Measurements from ENCODE around the gene CTAG1B.
"Not testable (repeated sequence)": the region's sequence is repeated elsewhere in the genome, so short reads cannot be mapped to it uniquely, and the experiment has no call there.

Gene CTAG1B

DNA sequence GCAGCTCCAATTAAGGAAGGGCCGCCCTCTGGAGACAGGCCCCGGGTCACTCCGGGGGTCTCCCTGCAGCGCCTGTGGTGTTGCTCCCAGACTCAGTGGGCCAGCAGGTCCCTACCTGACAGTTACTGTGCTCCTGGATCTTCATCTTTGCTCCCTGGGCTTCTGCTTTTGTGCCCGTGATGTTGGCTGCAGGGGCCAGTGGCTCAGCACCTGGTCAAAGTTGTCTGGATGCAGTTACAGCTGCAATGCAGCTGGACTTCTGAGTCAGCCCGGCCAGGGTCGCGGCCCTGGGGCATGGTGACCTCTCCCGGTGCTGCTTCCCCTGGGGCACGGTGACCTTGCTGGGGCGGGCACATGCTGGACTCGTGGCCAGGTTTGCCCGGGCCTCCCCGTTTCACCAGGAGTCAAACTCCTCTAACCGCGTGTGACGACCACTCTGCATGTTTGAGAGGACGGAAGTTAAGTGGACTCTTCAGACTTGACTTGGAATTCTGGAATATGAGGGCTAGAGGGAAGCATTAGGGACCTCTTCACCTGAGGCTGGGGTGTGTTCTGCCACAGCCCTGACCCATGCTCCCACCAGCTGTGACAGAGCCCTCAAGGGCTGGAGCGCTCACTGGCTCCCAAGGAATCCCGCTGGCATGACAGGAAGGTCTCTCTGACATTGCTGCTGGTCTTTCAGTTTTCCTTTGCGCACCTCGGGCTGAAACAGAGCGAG lies 30.6 kb upstream of the CTAG1B start:
- H3K4me3 ChIP-seq (ENCODE audit: low read depth, low read length), result no peak overlapping the region
- TF ChIP-seq, protein P1, sequence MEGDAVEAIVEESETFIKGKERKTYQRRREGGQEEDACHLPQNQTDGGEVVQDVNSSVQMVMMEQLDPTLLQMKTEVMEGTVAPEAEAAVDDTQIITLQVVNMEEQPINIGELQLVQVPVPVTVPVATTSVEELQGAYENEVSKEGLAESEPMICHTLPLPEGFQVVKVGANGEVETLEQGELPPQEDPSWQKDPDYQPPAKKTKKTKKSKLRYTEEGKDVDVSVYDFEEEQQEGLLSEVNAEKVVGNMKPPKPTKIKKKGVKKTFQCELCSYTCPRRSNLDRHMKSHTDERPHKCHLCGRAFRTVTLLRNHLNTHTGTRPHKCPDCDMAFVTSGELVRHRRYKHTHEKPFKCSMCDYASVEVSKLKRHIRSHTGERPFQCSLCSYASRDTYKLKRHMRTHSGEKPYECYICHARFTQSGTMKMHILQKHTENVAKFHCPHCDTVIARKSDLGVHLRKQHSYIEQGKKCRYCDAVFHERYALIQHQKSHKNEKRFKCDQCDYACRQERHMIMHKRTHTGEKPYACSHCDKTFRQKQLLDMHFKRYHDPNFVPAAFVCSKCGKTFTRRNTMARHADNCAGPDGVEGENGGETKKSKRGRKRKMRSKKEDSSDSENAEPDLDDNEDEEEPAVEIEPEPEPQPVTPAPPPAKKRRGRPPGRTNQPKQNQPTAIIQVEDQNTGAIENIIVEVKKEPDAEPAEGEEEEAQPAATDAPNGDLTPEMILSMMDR (IDR thresholded peaks at IDR 0.05; ENCODE audit: borderline replicate concordance, insufficient read depth, low read depth, low read length), result no peak

DNA sequence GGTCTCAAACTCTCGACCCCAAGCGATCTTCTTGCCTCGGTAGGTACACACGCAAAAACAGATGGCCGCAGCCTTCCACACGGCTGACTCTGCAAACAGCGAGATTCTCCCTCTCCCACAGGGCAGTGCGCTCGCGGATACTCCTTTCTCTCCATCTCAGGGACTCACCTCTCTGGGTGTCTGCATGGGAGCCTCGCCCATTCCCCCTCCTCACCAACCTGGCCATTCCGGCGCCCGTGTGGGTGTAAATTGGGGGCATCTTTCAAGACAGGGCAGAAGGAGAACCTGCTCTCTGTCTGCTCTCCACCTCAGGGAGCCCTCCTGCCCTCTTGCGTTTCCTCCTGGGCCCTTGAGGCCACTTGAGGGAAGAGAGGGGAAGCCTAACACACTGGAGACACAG lies 29.8 kb upstream of the CTAG1B start:
- TF ChIP-seq, protein P1 (IDR thresholded peaks at IDR 0.05; ENCODE audit: borderline replicate concordance, insufficient read depth, low read depth, low read length), result no peak
- H3K4me3 ChIP-seq (ENCODE audit: low read depth, low read length), result no peak overlapping the region

DNA sequence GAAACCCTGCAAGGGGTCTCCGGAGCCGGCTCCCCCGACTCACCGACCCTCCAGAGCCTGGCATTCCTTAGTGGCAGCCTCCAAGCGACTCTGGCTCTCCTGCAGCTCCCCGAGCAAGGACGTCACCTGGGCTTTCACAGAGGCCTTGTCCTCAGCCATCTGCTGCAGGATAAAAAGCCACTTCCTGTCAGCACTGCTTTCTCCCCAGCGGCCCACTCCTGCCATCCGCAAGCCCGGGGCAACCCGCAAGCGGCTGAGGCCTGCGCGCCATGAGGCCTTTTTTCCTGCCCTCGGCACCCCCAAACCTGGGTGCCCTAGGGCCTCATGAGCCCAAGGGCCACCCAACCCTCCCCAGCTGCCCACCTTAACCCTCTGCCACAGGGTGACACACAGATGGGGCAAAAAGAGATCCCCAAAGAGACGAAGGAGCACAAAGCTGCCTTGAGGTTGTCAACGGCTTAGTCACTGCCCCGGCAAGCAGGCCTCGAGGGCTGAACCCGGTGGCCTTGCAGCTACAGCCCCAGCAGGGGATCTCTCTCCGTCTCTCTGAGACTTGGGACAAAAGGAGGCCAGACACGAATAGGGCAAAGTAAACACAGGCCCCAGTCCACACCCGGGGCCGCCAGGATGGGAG lies 26.8 kb upstream of the CTAG1B start:
- not testable (repeated sequence) for H3K4me3 ChIP-seq (ENCODE audit: low read depth, low read length)

DNA sequence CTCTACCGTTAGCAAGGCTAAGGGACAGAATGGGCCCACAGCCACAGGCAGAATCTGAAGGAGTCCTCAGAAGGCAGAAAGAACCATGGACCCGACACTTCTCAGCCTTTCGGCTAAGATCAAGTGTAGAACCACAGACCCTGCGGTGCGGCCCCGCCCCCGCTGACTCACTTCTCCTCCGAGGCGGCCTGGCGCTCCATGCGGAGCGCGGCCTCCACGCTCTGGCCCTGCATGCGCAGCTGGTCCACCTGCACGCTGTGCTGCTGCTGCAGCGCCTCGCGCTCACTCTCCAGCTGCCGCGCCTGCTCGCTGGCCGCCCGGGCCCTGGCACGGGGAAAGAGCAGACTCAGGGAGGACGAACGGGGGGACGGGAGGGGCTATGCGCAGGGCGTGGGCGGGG lies 24.6 kb upstream of the CTAG1B start:
- not testable (repeated sequence) for H3K4me3 ChIP-seq (ENCODE audit: low read depth, low read length)

DNA sequence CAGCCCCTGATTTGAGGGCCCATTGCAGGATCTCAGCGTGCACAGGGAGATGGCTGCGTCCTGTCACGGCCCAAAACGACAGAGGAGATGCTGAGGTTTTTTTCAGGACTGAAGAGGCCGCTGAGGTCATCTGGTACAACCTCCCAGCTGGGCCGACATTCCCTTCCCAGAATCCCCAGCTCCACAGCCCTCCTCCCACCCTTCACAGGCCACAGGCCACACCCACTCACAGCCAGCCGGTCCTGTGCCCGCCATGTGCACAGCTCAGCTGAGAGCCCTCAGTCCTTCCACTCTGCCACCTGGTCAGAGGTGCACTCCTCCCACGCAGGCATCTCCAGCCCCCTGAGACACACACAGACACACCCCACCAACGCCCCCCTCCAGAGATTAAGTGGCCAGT lies 22.7 kb upstream of the CTAG1B start:
- H3K4me3 ChIP-seq (ENCODE audit: low read depth, low read length), result not testable (repeated sequence)

DNA sequence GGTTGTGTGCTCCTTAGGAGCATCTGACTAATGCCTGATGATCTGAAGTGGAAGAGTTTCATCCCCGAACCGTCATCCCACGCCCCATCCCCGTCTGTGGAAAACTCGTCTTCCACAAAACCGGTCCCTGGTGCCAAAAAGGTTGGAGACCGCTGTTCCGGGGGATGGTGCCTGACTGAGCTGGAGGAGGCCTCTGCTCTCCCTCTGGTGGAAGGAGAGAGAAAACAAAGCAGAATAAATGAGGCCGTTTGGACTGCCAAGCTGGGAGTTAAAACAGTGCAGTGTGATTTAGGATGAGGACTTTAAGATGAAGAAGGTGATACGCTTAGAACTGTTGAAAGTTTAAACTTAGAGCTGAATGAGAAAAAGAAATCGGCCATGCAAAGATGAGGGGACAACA lies 14.6 kb upstream of the CTAG1B start:
- not testable (repeated sequence) for H3K4me3 ChIP-seq (ENCODE audit: low read depth, low read length)

DNA sequence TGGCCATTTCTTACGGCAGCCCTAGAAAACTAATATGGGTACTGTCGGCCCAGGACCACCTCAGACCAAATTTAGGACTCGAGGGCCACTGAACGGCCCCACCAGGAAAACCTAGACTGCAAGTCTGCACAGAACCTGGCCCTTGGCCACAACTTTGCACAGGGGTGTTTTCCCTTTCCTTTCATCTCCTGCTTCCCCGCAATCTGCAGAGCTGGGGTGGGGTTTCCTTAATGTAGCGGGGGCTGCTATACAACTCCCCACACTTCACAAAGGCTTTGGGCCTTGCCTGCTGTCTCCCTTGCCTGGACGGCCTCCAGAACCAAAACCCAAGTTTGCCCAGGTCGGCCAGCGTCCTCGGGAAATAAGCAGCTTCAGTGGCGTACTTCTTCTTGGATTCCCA lies 11.9 kb upstream of the CTAG1B start:
- not testable (repeated sequence) for H3K4me3 ChIP-seq (ENCODE audit: low read depth, low read length)

DNA sequence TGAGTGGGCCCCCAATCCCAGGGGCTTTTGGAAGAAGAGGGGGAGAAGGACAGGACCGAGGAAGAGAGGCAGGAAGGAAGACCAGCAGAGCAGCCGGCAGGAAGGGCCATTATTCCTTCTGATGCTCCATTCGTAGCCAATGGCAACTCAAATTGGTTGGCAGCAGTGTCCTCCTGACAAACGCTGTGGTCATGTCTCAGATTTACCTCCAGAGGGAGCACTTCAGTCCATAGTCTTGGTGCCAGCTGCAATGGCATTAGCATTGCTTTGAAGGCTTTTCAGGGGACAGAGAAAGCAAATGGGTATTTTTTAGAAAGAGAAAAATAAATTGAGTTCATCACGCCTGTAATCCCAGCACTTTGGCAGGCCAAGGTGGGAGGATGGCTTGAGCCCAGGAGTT lies 9.9 kb upstream of the CTAG1B start:
- not testable (repeated sequence) for H3K4me3 ChIP-seq (ENCODE audit: low read depth, low read length)

DNA sequence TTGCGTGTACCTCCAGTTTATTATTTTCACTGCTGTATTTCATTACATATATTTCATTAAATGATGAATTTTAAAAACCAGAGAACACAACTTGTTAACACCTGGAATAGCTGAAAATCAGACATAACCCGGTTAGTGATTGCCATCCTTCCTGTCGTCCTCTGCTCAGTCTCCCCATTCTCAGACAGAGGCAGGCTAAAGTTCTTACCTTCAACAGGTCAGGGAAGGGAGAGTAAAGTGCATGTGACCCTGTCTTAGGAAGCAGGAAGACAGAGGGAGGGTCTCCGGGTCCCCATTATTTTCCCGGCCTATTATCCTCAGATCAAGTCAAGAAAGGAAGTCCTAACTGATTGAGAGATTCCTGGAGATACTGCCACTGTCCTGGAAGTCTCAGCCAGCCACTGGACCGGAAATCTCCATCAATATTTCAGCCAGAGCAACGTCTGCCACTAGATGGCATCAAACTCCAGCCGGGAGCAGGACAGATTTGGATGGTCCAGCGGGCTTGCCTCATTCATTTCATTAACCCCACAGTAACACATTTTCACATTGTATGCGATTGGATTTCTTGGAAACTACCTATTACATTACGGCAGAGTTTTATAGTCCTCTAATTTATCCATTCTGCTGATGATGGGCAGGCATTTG lies 1.8 kb upstream of the CTAG1B start:
- not testable (repeated sequence) for H3K4me3 ChIP-seq (ENCODE audit: low read depth, low read length)

DNA sequence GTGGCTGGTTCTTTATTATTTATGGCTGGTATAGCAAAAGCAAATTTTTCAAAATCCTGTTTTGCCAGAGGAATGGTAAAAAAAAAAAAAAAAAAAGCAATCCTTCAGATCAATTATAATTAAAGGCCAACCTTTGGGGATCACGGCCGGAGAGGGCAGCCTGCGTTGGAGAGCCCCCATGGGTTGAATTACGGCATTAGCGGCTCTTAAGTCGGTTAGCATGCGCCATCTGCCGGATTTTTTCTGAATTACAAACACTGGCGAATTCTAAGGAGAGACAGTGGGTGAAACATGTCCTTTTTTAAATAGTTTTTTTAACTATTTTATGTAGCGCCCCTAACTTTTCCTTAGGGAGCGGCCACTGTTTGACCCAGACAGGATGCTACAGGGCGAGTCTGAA lies 5.5 kb downstream of the CTAG1B start:
- not testable (repeated sequence) for H3K4me3 ChIP-seq (ENCODE audit: low read depth, low read length)

DNA sequence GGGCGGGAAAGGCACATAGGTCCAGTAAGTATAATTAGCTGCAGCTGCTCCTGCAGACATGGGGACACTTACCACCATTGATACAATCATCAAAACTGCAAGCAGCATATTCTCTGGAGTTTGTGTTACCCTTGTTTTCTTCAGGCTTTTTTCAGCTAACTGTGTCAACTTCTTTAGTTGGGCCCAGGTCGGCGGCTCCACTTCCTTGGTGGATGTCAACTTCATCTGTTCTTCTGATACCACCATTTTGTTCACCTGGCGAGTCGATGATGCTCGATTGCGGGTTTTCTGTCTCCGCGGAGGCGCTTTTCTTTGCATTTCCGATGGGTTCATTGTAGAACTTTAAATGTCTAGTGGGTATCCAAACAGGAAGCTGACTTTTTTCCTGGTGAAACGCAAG lies 7.9 kb downstream of the CTAG1B start:
- not testable (repeated sequence) for H3K4me3 ChIP-seq (ENCODE audit: low read depth, low read length)

DNA sequence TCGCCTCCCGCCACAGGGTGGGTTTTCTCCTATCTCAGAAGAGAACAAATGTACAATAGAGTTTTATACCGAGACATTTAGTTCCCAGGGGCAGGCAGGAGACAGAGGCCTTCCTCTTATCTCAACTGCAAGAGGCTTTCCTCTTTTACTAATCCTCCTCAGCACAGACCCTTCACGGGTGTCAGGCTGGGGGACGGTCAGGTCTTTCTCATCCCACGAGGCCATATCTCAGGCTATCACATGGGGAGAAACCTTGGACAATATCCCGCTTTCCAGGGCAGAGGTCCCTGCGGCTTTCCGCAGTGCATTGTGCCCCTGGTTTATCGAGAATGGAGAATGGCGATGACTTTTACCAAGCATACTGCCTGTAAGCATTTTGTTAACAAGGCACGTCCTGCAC lies 10.3 kb downstream of the CTAG1B start:
- H3K4me3 ChIP-seq (ENCODE audit: low read depth, low read length), result not testable (repeated sequence)

DNA sequence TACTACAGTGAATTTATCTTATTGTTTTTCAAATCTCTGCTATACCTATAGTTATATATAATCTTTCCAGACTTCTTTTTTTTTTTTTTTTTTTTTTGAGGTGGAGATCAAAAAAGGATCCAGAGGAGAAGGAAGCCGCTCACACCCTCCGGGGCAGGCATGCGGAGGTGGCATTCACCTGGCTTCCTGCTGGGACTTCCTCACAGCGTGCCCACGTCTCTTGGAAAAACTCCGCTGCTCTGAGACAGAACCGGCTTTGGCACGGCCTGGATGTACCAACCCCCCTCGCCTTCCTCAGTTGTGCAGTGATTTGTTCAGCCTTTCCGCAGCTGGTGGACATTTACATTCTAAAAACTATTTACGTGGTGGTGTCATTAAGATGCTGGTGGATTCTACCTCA lies 11.1 kb downstream of the CTAG1B start:
- H3K4me3 ChIP-seq (ENCODE audit: low read depth, low read length), result not testable (repeated sequence)
